ENCODE data around the gene TMA7B. TPM values are rescaled to one million over a fixed set of nuclear protein-coding genes. Genes with fewer than 3 reads are reported as not detected.

TMA7B gene
- total RNA-seq, 1 experiment from 2014 or later = not detected

- DNase-seq = peak; percentile 57
- no peak overlapping the region for H2AFZ ChIP-seq (ENCODE audit: low read length)
- ChIA-PET POLR2A (ENCODE audit: unreplicated experiment) (no interaction called here), CTCF (no interaction called here)
- H3F3A ChIP-seq (ENCODE audit: low read length, unreplicated experiment) = no peaks in the 10 kb centered on the region
- H3K27me3 ChIP-seq (ENCODE audit: low read length) = no peaks in the 10 kb centered on the region
- no peaks in the 10 kb centered on the region for H3K9me3 ChIP-seq (ENCODE audit: low read length)
- TF ChIP-seq EZH2phosphoT487 (IDR thresholded peaks at IDR 0.05; ENCODE audit: borderline replicate concordance, low read length) (no peak), CTCF (conservative IDR thresholded peaks at IDR 0.05; ENCODE audit: low read depth, low read length) (no peak), EZH2 (IDR thresholded peaks at IDR 0.05; ENCODE audit: low read length, unreplicated experiment) (no peak)
- H4K20me1 ChIP-seq (ENCODE audit: low read length) = no peaks in the 10 kb centered on the region
- no peaks in the 10 kb centered on the region for H3K9me2 ChIP-seq (replicated peaks; ENCODE audit: low read length)
- H3K36me3 ChIP-seq (ENCODE audit: low read depth, low read length) = no peaks in the 10 kb centered on the region
- ATAC-seq = peak; percentile 27; the same call in 1 of the 2 replicates
- peak overlapping the region; percentile 19; the same call in 1 of the 2 replicates for H3K4me2 ChIP-seq (ENCODE audit: low read length)
- BruUV-seq (replicated peaks) = no TSS peak
- H3K4me3 ChIP-seq (ENCODE audit: low read length) = no peak overlapping the region
- intact Hi-C loops (cut with micrococcal nuclease) = no loop called here
- H3K9ac ChIP-seq (ENCODE audit: low read length) = no peak overlapping the region
- H3K79me2 ChIP-seq (ENCODE audit: low read length) = no peaks in the 10 kb centered on the region
- H3K4me1 ChIP-seq (ENCODE audit: insufficient read depth, low read length) = peaks cover 20% of the 10 kb centered on the region
- peak overlapping the region; percentile 54 for H3K27ac ChIP-seq (ENCODE audit: low read length)
Measured at GRCh38 chr22:40009292-40009774, 49.1 kb downstream of the TMA7B start.

GRCh38 chr22:40009951-40010671 lies 49.9 kb downstream of the TMA7B start:
- H3K4me2 ChIP-seq (ENCODE audit: low read length) = no peak overlapping the region

More at GRCh38 chr22:40009951-40010671, 49.9 kb downstream of the TMA7B start:
- Histone ChIP-seq H2AFZ (ENCODE audit: low read length) (no peak overlapping the region), H3K27ac (ENCODE audit: low read length) (no peak overlapping the region), H3K4me1 (ENCODE audit: insufficient read depth, low read length) (peaks cover 24% of the 10 kb centered on the region), H3K79me2 (ENCODE audit: low read length) (no peaks in the 10 kb centered on the region), H3F3A (ENCODE audit: low read length, unreplicated experiment) (no peaks in the 10 kb centered on the region), H3K9me3 (ENCODE audit: low read length) (no peaks in the 10 kb centered on the region), H3K4me3 (ENCODE audit: low read length) (no peak overlapping the region), H3K27me3 (ENCODE audit: low read length) (no peaks in the 10 kb centered on the region), H3K9ac (ENCODE audit: low read length) (no peak overlapping the region), H3K9me2 (replicated peaks; ENCODE audit: low read length) (no peaks in the 10 kb centered on the region), H3K36me3 (ENCODE audit: low read depth, low read length) (no peaks in the 10 kb centered on the region), H4K20me1 (ENCODE audit: low read length) (no peaks in the 10 kb centered on the region)
- no peak for DNase-seq
- ChIA-PET CTCF (interaction anchor here (0.6 kb wide), 1 partner anchor 77 kb away, joined by 8 read pairs; no protein-coding TSS in a partner anchor), POLR2A (ENCODE audit: unreplicated experiment) (no interaction called here)
- TF ChIP-seq EZH2 (IDR thresholded peaks at IDR 0.05; ENCODE audit: low read length, unreplicated experiment) (no peak), EZH2phosphoT487 (IDR thresholded peaks at IDR 0.05; ENCODE audit: borderline replicate concordance, low read length) (no peak), CTCF (conservative IDR thresholded peaks at IDR 0.05; ENCODE audit: low read depth, low read length) (no peak)
- intact Hi-C loops (cut with micrococcal nuclease) = no loop called here
- BruUV-seq (replicated peaks) = no TSS peak
- no peak for ATAC-seq
